ENCODE data around the gene PROK1.
"Not testable (repeated sequence)": the region's sequence is repeated elsewhere in the genome, so short reads cannot be mapped to it uniquely, and the experiment has no call there.

Gene PROK1

GRCh38 chr1:110450929-110451328 is at the start of gene PROK1:
Gene PROK1, plus strand, starts transcription at chr1:110451149. Its CDS starts 68 bp downstream, at chr1:110451217.
- no peak within 1 kb of the TSS for H3K4me3 ChIP-seq (ENCODE audit: low read length)
- TF ChIP-seq, protein P1, sequence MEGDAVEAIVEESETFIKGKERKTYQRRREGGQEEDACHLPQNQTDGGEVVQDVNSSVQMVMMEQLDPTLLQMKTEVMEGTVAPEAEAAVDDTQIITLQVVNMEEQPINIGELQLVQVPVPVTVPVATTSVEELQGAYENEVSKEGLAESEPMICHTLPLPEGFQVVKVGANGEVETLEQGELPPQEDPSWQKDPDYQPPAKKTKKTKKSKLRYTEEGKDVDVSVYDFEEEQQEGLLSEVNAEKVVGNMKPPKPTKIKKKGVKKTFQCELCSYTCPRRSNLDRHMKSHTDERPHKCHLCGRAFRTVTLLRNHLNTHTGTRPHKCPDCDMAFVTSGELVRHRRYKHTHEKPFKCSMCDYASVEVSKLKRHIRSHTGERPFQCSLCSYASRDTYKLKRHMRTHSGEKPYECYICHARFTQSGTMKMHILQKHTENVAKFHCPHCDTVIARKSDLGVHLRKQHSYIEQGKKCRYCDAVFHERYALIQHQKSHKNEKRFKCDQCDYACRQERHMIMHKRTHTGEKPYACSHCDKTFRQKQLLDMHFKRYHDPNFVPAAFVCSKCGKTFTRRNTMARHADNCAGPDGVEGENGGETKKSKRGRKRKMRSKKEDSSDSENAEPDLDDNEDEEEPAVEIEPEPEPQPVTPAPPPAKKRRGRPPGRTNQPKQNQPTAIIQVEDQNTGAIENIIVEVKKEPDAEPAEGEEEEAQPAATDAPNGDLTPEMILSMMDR (IDR thresholded peaks at IDR 0.05; ENCODE audit: insufficient read depth, low read depth, low read length, missing control alignments), result no peak
- DNase-seq (ENCODE audit: low read depth), result no peak

- DNase-seq (ENCODE audit: low read depth), result no peak
- TF ChIP-seq, protein P1 (IDR thresholded peaks at IDR 0.05; ENCODE audit: insufficient read depth, low read depth, low read length, missing control alignments), result no peak
- no peak overlapping the region for H3K4me3 ChIP-seq (ENCODE audit: low read length)
These were observed 47.1 kb upstream of the PROK1 start for GRCh38 chr1:110403805-110404204.

DNA sequence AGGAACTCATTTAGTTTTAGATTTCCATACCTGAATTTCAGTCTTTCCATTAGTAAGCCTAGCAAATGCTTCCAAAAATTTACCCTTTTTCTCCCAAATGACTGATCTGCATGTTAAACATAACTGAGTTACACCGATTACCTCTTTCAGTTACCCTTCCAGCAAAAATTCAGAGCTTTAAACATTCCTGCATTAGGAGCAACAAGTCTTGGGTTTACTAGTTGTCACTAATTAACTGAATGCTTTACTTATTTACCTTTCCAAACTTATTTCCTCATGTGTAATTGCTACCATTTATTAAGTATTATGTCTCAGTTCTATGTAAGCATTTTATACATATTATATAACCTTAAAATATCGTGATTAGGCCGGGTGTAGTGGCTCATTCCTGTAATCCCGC is 46.5 kb upstream of the PROK1 start:
- H3K4me3 ChIP-seq (ENCODE audit: low read length), result no peak overlapping the region
- TF ChIP-seq, protein P1 (IDR thresholded peaks at IDR 0.05; ENCODE audit: insufficient read depth, low read depth, low read length, missing control alignments), result no peak
- no peak for DNase-seq (ENCODE audit: low read depth)

DNA sequence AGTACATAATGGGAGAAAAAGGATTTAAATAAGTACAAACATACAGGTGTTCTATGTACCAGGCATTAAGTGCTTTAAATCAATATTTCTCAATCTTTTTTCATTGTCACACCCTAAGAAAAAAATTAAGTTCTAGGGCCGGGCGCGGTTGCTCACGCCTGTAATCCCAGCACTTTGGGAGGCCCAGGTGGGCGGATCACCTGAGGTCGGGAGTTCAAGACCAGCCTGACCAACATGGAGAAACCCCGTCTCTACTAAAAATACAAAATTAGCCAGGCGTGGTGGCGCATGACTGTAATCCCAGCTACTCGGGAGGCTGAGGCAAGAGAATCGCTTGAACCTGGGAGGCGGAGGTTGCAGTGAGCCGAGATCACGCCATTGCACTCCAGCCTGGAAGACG is 44.5 kb upstream of the PROK1 start:
- DNase-seq (ENCODE audit: low read depth), result not testable (repeated sequence)
- peak overlapping the region; percentile 98 for H3K4me3 ChIP-seq (ENCODE audit: low read length)

DNA sequence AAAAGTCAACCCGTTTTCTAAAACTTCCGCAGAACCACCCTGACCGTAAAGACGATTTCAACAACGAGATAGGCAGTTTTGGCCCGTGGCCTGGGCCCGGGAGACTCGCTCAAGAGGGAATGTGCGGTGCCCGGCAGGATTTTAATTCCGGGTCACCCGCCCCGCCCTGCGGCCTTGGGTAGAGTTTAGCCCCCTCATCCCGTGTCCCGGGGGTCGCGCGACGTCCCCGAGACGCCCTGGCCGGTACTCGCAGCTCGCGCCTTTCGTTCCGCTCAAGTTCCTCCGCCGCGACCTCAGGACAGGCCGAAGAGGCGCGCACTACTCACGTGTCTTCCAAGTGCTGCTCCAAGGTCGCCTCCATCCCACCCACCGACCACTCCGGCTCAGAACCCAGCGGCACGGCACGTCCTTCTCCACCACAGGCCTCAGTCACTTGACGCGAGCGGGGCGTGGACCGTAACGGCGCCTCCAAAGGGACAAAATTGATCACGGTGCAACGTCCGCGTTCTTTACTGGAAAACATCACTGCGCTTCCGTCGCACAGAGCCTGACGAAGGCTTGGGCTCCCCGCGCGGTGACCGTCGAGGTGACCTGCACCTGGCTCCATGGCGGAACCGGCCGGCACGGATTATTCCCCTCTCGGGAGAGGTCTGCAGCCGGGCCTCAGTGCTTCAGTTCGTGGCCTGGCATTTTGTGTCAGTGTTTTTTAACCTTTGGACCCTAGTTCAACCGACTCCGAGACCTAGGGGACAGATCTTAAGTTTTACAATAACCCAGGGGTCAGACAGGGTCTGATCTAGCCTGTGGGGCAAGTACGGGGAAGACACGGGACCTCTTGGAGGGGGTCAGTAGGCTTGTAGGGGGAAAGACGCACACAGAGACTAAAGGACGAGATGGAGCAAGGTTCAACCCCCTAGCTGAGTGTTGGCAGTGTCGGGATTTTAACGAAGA is 43.4 kb upstream of the PROK1 start, which contains the start of gene LAMTOR5:
Gene LAMTOR5 (minus strand): TSS at position 435 of the 951 bp plus-strand sequence. CDS start 74 bp downstream, at position 361.
- DNase-seq (ENCODE audit: low read depth), result peak; percentile 94
- TF ChIP-seq, protein P1 (IDR thresholded peaks at IDR 0.05; ENCODE audit: insufficient read depth, low read depth, low read length, missing control alignments), result peak; percentile 15
- H3K4me3 ChIP-seq (ENCODE audit: low read length), result peak within 1 kb of the TSS; percentile 98

DNA sequence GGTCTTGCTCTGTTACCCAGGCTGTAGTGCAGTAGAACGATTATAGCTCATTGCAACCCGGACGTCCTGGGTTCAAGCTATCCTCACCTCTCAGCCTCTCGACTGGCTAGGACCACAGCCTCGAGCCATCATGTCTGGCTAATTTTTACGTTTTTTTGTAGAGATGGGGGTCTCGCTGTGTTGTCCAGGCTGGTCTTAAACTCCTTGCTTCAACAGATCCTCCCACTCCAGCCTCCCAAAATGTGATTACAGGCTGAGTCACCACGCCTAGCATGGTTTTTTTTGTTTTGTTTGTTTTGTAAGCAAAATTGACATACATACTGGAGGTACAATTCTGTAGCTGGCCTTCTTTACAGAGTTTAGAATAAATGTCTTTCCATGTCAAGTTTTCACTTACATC is 42.5 kb upstream of the PROK1 start:
- DNase-seq (ENCODE audit: low read depth), result peak; percentile 23
- H3K4me3 ChIP-seq (ENCODE audit: low read length), result peak overlapping the region; percentile 98
- TF ChIP-seq, protein P1 (IDR thresholded peaks at IDR 0.05; ENCODE audit: insufficient read depth, low read depth, low read length, missing control alignments), result no peak

DNA sequence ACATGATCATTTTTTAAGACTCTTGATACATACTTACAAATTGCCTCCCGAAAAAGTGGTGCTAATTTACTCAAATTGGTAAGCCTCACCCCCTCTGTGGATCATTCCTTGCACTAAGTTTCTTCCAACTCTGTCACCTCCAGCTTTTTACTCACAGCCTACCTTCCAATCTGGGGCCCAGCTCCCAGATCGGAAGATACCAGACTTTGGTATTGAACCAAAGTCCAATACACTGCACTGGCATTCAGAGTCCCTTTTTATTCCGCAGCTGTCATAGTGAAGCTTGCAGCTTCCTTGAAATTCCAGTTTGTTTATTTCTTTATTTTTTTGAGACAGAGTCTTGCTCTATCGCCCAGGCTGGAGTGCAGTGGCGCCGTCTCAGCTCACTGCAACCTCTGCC is 41.6 kb upstream of the PROK1 start:
- TF ChIP-seq, protein P1 (IDR thresholded peaks at IDR 0.05; ENCODE audit: insufficient read depth, low read depth, low read length, missing control alignments), result no peak
- no peak overlapping the region for H3K4me3 ChIP-seq (ENCODE audit: low read length)
- no peak for DNase-seq (ENCODE audit: low read depth)

Measured in epithelial cell of esophagus (primary cell).